NCI-H2107 treated with DMSO at 0.1 percent for 48 hours (cell line): ENCODE results near the gene DCAF15.
"Not testable (repeated sequence)": the region's sequence is repeated elsewhere in the genome, so short reads cannot be mapped to it uniquely, and the experiment has no call there.

ENCODE experiments used
- DNase-seq: peaks from one replicate; lab custom pipeline; 2025; ENCODE audit not compliant: unreplicated experiment; lab: John Stamatoyannopoulos, UW

DCAF15 gene

DNA sequence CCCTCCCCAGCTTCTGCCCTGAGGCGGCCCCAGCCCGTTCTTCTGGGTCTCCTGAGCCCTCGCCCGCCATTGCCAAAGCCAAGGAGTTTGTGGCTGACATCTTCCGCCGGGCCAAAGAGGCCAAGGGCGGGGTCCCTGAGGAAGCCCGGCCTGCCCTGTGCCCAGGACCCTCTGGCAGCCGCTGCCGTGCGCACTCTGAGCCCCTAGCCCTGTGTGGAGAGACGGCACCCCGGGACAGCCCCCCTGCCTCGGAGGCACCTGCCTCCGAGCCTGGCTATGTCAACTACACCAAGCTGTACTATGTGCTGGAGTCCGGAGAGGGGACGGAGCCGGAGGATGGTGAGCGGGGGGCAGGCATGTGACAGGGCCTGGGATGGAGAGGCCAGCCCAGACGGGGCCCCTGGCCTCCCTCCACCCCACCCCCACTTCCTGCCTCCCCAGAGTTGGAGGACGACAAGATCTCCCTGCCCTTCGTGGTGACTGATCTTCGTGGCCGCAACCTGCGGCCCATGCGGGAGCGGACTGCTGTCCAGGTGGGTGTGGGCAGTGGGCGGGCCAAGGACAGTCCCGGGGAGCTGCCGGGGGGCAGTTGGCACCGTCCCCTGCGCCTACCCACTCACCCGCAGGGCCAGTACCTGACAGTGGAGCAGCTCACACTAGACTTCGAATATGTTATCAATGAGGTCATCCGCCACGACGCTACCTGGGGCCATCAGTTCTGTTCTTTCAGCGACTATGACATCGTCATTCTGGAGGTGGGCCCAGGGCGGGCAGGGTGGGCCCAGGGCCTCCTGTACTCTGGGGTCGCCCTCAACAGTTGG lies 7.0 kb downstream of the DCAF15 start:
- DNase-seq = no peak

DNA sequence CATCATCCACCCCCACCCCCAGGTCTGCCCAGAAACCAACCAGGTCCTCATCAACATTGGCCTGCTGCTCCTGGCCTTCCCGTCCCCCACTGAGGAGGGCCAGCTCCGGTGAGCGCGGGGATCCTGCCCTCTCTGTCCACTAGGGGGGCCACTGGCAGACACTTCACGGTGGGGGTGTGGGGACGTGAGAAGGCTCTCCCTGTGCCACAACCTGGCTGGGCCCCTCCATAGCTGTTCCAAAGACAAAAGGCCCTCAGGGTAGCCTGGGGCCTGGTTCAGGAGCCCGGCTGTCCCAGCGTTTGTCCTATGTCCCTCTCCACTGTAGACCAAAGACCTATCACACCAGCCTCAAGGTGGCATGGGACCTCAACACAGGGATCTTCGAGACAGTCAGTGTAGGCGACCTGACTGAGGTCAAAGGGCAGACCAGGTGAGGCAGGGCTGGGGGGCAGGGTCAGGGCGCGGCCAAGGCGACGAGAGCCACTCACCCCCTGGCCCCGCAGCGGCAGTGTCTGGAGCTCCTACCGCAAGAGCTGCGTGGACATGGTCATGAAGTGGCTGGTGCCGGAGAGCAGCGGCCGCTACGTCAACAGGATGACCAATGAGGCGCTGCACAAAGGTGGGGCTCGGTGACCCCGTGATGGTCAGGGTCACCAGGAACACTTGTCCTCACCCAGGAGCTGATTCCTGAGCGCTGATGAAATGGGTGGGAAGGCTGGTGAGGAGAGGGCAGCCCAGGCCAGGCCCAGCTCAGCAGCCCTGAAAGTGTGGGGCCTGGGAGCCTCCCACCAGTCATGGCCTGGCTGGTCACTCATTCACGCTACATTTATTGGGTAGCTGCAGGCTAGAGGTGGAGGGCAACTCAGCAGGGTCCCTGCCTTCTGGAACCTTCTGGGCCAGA lies 7.9 kb downstream of the DCAF15 start:
- DNase-seq = no peak

DNA sequence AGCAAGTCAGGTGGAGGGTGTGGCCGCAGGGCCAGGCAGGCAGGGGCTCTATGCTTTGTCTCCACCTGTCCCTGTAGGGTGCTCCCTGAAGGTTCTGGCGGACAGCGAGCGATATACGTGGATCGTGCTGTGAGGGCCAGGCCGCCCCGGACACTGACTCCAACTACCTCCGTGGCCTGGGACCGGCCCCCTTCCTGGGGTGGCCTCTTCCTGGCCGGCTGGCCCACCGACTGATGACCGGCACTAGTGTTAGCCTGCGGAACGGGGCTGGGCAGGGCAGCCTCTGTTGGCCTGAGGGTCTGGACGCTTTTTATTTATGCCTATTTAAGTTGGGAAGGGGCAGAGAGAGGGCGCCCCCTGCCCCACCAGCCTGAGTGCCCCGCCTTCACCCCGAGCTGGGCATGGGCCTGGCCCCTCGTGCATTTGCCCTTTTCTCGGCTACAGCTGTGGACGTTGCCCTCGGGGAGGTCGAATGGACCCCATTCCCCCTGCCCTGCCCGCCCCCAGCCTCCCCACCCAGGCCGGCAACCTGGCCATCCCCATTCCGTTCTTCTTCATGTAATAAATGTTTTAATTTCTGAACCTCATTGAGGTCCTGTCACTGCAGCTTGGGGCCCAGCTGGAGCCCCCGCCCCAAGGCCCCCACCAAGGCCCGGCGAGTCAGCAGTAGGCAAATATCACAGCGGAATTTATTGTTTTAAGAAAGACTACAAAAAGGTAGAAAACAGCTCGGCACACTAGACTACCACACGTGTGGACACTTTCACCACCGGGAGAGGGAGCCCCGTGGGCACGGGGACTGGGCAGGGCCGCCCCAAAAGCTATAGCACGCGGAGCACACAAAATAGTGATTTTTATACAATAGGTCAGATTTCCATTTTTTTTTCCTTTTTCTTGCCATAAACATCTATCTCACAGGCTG lies 8.8 kb downstream of the DCAF15 start:
- DNase-seq = no peak

DNA sequence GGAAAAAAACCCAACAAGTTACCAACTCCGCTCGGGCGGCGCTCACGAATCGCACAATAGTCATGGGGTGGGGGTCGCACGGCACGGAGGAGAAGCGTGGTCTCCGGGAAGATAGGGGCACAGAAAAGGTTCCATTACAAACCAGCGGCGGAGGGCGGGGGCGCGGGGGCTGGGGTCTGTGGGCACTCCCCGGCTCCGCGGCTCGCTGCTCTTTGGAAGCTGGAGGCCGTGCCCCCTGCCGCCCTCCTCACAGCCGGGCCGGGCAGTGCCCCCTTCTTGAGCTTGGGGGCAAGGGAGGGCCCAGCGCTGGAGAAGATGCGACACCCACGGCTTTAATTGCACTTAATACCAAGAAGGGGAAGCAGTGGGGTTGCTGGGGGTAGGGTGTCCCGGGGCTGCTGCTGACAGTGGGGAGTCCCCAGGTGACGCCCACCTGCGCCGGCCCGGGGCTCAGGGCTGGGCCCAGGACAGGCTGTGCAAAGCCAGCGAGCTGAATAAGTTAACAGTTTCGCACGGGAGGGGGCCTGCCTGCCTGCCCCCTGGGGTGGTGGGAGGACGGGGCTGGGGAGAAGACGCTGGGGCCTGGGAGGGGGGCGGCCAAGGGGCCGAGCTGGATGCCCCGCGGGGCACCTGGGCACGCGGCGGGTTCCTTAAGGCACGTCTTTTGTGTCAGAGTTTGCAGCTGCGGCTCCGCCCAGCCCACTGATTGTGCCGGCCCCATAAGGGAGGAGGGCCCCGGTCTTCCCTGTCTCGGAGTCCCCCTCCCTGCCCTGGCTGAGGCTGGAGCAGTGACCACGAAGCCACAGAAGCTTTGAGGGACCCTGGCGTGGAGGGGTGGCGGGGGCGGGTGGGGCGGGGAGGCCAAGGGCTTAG lies 9.8 kb downstream of the DCAF15 start:
- no peak for DNase-seq

DNA sequence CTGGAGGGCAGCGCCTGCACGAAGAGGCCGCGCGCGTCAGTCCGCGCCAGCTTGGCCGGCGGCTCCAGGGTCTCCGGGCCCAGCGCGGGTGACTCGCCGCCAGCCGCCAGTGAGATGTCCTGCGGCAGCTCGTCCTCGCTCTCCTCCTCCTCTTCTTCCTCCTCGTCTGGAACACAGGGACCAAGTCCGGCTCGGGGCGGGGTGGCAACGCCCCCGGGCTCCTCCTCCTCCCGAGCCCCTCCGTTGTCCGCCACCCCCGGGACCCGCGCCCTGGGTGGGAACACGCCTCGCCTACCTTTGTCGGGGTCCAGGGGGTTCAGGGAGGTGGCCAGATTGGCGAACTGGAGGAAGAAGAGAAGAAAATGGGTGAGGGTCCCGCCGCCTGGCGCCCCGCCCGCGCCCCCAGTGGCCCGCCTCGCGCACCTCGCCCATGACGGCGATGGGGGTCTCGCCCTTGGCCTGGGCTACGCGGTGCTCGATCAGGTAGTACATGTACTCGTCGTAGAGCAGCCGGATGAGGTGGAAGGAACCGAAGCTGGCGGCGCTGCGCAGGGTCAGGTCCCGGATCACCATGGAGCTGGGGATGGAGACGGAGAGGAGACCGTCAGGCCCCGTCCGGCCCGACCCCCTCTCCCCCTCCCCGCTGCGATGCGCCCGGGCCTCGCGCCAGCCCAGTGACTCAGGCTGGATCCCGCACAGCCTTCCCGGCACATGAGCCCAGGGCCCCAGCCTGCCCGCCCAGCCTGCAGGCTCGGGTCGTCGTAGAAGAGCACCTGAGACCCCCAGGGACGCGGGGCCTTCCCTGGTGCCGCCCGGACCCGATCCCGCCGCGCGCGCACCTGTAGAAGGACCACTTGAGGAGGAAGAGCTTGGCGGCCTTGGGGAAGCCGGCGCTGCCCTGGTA lies 10.6 kb downstream of the DCAF15 start:
- DNase-seq = no peak

DNA sequence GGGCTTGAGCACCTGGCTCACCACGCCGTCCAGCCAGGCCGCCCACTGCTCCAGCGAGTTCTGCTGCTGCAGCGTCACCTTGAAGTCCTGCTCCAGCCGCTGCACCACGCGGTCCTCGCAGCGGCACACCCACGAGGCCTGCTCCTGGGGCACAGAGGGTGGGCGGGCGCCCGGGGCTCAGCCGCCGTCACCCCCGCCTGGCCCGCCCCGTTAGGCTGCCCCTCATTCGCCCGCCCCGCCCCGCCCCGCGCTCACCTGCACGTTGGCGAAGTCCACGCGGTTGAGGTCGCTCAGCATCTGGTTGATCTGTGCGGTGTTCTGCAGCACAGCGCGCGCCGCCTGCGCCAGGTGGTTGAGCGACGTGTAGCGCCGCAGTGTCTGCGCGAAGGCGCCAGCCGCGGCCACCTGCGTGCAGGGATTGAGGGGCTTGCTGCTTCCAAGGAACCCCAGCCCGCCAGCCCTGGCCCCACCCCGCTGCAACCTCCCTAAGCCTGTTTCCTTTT lies 11.3 kb downstream of the DCAF15 start:
- DNase-seq = no peak

DNA sequence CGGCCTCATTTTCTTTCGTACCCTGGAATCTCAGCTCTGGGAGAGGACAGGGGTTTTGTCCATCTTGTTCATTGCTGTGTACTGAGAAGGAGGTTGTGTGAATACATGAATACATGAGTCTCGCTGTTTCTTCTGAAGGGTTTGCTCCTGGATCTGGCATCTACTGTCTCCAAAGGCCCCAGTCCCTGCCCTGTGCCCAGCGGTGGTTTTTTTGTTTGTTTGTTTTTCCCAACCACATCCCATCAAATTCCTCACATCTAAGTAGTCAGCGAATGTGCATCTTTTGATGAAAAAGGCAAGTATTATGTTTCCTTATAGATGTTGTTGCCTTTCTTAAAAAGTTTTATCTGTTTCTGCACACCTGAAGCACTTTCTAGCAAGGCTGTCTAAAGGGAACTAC lies 12.5 kb downstream of the DCAF15 start:
- DNase-seq = no peak

DNA sequence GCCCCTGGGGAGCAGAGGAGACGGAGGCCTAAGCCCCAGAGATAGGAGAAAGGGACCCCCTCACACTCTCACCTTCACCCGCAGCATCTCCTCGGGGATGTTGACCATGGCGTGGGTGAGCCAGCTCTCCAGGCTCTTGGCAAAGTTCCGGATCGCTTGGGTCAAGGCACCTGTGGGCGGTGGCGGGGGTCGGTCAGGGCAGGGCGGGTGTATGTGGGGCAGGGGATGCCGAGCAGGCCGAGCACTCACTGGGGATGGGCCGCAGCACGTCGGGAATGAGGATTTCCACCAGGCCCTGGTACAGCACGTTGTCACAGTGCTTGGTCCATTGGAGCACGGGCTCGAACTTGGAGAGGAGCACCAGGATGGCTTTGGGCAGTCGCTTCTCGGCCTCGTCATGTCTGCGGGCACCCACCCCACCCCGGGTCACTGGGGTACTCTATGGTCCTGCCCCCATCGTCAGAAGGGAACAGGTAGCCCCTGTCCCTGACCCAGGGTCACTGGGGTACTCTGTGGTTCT lies 13.1 kb downstream of the DCAF15 start:
- no peak for DNase-seq

DNA sequence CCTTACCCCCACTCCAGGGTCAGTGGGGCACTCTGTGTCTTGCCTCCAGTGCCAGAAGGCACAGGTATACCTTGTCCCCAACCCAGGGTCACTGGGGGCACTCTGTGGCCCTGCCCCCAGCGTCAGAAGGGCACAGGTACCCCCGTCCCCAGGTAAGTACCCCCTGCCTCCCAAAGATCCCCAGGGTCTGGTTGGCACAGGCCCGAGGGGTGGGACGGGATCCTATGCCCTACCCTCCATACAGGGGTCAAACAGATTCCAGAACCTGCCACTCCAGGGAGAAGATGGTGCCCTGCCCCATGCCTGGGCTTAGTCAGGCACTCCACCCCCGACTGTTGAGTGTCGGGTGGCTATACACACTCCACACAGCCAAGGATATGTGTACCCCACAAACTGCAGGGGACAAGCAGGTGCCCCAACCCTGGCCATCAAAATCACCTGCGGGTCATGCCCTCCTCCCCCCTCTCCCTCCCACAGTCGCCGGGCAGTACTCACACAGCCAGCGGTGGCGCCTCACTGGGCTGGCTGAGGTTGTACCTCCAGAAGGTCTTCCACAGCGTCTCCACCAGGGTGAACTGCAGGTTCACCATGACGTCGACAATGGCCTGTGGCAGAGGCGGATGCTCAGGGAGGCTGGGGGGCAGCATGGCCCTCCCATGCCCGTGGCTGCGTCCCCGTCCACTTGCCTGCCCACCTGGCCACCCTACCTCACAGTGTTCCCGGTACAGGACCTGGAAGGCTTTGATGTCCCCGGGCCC lies 13.8 kb downstream of the DCAF15 start:
- DNase-seq = no peak

DNA sequence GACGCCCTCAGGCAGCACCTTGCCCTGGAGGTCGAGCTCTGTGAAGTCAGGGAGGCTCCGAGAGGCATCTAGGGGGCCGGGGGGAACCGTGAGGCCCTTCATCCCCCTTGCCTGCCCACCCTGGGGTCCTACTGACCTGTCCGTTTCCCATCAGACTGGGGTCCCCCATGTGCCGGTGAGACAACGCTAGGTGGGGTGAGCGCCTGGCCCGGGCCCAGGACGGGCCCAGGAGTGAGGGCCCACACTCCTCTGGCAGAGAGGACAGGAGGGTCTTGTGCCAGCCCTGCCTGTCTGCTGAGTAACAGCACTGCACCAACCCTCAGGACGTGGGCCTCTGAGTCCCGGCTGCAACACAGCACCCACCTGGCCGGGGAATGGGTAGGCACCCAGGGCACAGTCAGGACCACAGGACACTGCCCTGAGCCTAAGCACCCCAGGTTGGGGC lies 14.4 kb downstream of the DCAF15 start:
- no peak for DNase-seq

DNA sequence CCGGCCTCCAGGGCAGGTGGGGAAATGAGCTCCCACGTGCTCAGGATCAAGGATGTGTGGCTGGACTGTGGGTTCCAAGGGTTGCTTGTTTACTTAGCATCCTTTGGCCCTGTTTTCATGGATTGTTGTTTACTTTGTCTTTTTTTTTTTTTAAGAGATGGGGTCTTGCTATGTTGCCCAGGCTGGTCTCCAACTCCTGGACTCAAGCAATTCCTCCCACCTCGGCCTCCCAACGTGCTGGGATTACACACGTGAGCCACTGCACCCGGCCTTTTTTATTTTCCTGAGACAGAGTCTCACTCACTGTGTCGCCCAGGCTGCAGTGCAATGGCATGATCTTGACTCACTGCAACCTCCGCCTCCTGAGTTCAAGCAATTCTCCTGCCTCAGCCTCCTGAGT lies 14.9 kb downstream of the DCAF15 start:
- not testable (repeated sequence) for DNase-seq

DNA sequence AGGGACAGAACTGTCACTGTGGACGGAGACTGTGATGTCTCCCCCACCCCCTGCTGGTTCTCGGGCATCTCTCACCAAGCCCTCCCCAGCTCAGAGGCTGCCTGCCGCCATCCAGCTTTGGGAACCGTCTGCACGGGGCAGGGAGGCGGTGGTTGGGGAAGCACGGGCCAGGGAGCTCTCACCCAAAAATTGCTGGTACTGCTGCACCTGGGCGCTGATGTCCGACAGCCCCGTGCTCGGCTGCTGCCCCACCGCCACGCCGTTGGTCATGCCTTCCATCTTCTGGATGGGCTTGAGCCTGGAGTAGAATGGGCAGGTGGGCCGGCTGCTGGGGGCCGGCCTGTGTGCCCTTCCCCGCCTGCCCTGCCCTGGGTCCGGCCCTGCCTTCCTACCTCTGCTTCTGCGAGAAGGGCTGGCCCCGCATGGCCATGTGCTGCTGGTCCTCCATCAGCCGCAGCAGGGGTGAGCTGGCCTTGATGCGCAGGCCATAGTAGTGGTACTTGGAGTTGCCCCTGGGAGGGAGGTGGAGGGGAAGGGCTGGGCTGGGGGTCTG lies 16.1 kb downstream of the DCAF15 start:
- DNase-seq = no peak

DNA sequence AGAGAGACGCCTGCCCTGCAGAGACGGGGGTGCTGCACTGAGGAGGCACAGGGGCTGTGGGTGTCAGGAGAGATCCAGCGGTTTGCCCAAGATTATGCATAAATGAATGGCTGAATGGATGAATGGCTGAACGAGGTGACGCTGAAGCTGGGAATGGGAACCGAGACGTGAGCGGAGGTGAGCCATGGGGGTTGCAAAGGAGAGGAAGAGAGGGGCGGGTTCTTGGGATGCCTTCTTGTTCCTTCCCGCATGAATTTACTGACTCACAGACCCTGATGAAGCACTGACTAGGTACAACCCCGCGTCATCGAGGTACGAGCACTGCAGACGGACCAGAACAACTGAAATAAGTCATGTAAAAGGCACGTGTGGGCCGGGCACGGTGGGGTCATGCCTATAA lies 16.7 kb downstream of the DCAF15 start:
- DNase-seq = no peak

DNA sequence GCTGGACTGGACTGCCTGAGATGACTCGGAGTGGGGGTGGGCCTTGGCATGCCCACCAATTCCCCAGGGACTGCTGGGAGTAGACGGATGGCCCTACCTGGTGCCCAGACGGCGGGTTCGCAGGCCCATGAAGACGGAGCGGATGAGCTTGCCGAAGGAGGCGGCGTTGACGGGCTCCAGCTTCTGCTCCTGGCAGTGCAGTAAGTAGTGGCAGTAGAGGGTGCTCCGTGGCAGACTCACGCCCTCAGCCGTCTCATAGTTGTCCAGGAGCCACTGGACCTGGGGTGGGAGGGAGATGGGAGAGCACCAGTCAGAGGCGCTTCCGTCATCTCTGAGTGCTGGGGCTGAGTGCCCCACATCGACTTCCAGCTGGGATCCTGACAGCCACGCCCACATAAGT lies 17.6 kb downstream of the DCAF15 start:
- DNase-seq = no peak

DNA sequence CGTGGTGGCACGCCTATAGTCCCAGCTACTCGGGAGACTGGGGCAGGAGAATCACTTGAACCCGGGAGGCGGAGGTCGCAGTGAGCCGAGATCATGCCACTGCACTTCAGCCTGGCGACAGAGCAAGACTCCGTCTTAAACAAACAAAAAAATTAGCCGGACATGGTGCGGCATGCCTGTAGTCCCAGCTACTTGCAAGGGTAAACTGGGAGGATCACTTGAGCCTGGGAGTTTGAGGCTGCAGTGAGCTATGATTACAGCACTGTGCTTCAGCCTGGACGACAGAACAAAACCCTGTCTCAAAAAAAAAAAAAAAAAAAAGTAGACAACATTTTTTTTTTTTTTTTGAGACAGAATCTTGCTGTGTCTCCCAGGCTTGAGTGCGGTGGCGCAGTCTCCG lies 19.6 kb downstream of the DCAF15 start:
- not testable (repeated sequence) for DNase-seq

DNA sequence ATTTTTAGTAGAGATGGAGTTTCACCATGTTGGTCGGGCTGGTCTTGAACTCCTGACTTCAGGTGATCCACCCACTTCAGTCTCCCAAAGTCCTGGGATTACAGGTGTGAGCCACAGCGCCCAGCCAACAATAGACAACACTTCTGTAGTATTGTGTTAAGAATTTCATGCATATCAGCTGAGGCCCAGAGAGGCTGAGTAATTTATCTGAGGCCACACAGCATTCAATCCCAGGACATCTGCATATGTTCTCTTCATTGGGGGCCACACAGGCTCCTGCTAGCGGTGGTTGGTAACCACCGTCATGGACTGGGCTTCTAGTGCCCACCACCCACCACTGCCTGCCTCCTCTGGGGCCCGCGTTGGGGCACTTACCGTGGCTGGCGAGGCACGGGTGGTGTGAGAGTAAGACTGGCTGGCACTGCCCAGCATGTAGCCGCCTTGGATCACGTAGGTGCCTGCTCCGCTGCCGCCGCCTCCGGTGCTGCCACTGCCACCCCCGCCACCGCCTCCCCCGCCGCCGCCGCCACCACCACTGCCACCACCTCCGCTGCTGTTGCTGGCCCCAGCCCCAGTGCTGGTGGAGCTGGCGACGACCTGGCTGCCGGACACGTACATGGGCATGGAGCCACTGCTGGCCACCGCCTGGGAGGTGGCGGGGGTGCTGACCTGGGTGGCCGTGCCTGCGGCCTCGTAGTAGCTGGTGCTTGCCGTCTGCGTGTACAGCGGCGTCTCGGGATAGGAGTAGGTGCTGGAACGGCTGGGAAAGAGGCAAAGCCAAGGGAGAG lies 20.3 kb downstream of the DCAF15 start:
- no peak for DNase-seq

DNA sequence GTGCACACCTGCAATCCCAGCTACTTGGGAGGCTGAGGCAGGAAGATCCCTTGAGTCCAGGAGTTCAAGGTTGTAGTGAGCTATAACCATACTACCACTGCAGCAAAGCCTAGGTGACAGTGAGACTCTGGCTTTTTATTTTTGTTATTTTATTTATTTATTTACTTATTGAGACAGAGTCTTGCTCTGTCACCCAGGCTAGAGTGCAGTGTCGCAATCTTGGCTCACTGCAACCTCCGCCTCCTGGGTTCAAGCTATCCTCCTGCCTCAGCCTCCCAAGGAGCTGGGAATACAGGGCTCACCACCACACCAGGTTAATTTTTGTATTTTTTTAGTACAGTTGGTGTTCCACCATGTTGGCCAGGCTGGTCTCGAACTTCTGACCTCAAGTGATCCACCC lies 21.2 kb downstream of the DCAF15 start:
- not testable (repeated sequence) for DNase-seq
